ENCODE results near the gene ECE1.

Gene ECE1

GRCh38 chr1:21262293-21263051 is 27.8 kb downstream of the ECE1 start:
- Mint-ChIP-seq H3K9me3 (no peaks in the 10 kb centered on the region), H3K27me3 (no peaks in the 10 kb centered on the region), H3K27ac (peak overlapping the region; percentile 95 to 99), H3K4me3 (peak overlapping the region; percentile 63 to 73), H3K4me1 (peaks cover 64% of the 10 kb centered on the region)
- ATAC-seq (no peak), DNase-seq (no peak)

- Mint-ChIP-seq H3K4me3 (peak overlapping the region; percentile 63 to 73), H3K4me1 (peaks cover 71% of the 10 kb centered on the region)
- ATAC-seq: peak; percentile 58
Measured at GRCh38 chr1:21261551-21262292, 28.5 kb downstream of the ECE1 start.

GRCh38 chr1:21260405-21261125 is 29.7 kb downstream of the ECE1 start:
- ATAC-seq: no peak
- Mint-ChIP-seq H3K4me3 (peak overlapping the region in 1 of 2 donors; percentile 63), H3K27ac (peak overlapping the region; percentile 95 to 99), H3K4me1 (peaks cover 83% of the 10 kb centered on the region), H3K27me3 (no peaks in the 10 kb centered on the region), H3K9me3 (no peaks in the 10 kb centered on the region)
- no peak for DNase-seq

More at GRCh38 chr1:21261551-21262292, 28.5 kb downstream of the ECE1 start:
- no peaks in the 10 kb centered on the region for H3K27me3 Mint-ChIP-seq
- H3K27ac Mint-ChIP-seq: peak overlapping the region; percentile 95 to 99
- no peaks in the 10 kb centered on the region for H3K9me3 Mint-ChIP-seq
- DNase-seq: peak; percentile 27 to 64

- H3K4me1 Mint-ChIP-seq: peaks cover 93% of the 10 kb centered on the region
- H3K27me3 Mint-ChIP-seq: no peaks in the 10 kb centered on the region
- H3K9me3 Mint-ChIP-seq: no peaks in the 10 kb centered on the region
- H3K27ac Mint-ChIP-seq: peak overlapping the region; percentile 47 to 84
- peak overlapping the region; percentile 0 to 77 for H3K4me3 Mint-ChIP-seq
- DNase-seq (no peak), ATAC-seq (no peak)
Measured at GRCh38 chr1:21259316-21260076, 30.8 kb downstream of the ECE1 start.

- ATAC-seq (peak; percentile 88), DNase-seq (peak; percentile 24 to 80)
- H3K4me3 Mint-ChIP-seq: peak overlapping the region; percentile 56 to 77
- peak overlapping the region; percentile 73 to 84 for H3K27ac Mint-ChIP-seq
- peaks cover 88% of the 10 kb centered on the region for H3K4me1 Mint-ChIP-seq
- no peaks in the 10 kb centered on the region for H3K9me3 Mint-ChIP-seq
- H3K27me3 Mint-ChIP-seq: no peaks in the 10 kb centered on the region
Measured at GRCh38 chr1:21258331-21259134, 31.7 kb downstream of the ECE1 start.

- peak overlapping the region in 1 of 2 donors; percentile 73 for H3K27ac Mint-ChIP-seq
- no peak for DNase-seq
- no peak for ATAC-seq
- H3K27me3 Mint-ChIP-seq: no peaks in the 10 kb centered on the region
- peaks cover 88% of the 10 kb centered on the region for H3K4me1 Mint-ChIP-seq
- no peaks in the 10 kb centered on the region for H3K9me3 Mint-ChIP-seq
- peak overlapping the region; percentile 56 to 77 for H3K4me3 Mint-ChIP-seq
Measured at GRCh38 chr1:21257431-21258135, 32.7 kb downstream of the ECE1 start.

GRCh38 chr1:21256776-21257175 is 33.5 kb downstream of the ECE1 start:
- no peaks in the 10 kb centered on the region for H3K27me3 Mint-ChIP-seq
- peak overlapping the region in 1 of 2 donors; percentile 58 for H3K27ac Mint-ChIP-seq

GRCh38 chr1:21255943-21256320 is 34.3 kb downstream of the ECE1 start:
- peaks cover 82% of the 10 kb centered on the region for H3K4me1 Mint-ChIP-seq
- DNase-seq (no peak), ATAC-seq (no peak)
- H3K4me3 Mint-ChIP-seq: no peak overlapping the region
- no peaks in the 10 kb centered on the region for H3K9me3 Mint-ChIP-seq
- peak overlapping the region in 1 of 2 donors; percentile 27 for H3K27ac Mint-ChIP-seq
- no peaks in the 10 kb centered on the region for H3K27me3 Mint-ChIP-seq

More at GRCh38 chr1:21256776-21257175, 33.5 kb downstream of the ECE1 start:
- DNase-seq: no peak
- Mint-ChIP-seq H3K4me1 (peaks cover 88% of the 10 kb centered on the region), H3K4me3 (no peak overlapping the region), H3K9me3 (no peaks in the 10 kb centered on the region)
- no peak for ATAC-seq

GRCh38 chr1:21255284-21255942 is 34.9 kb downstream of the ECE1 start:
- Mint-ChIP-seq H3K4me1 (peaks cover 77% of the 10 kb centered on the region), H3K27ac (no peak overlapping the region), H3K9me3 (no peaks in the 10 kb centered on the region), H3K4me3 (peak overlapping the region in 1 of 2 donors; percentile 22), H3K27me3 (no peaks in the 10 kb centered on the region)
- DNase-seq: peak; percentile 78 to 82
- peak; percentile 55 for ATAC-seq

- H3K27ac Mint-ChIP-seq: no peak overlapping the region
- no peak for ATAC-seq
- no peak for DNase-seq
- H3K4me3 Mint-ChIP-seq: no peak overlapping the region
- peaks cover 67% of the 10 kb centered on the region for H3K4me1 Mint-ChIP-seq
- no peaks in the 10 kb centered on the region for H3K9me3 Mint-ChIP-seq
- no peaks in the 10 kb centered on the region for H3K27me3 Mint-ChIP-seq
Measured at GRCh38 chr1:21254335-21254951, 35.8 kb downstream of the ECE1 start.

GRCh38 chr1:21251773-21252471 is 38.3 kb downstream of the ECE1 start:
- DNase-seq: no peak

GRCh38 chr1:21249940-21250493 is 40.2 kb downstream of the ECE1 start:
- DNase-seq: no peak
- peaks cover 23% of the 10 kb centered on the region for H3K4me1 Mint-ChIP-seq
- H3K27me3 Mint-ChIP-seq: no peaks in the 10 kb centered on the region
- H3K27ac Mint-ChIP-seq: no peak overlapping the region
- ATAC-seq: no peak
- H3K9me3 Mint-ChIP-seq: no peaks in the 10 kb centered on the region
- H3K4me3 Mint-ChIP-seq: no peak overlapping the region

More at GRCh38 chr1:21251773-21252471, 38.3 kb downstream of the ECE1 start:
- H3K27ac Mint-ChIP-seq: peak overlapping the region; percentile 29 to 52
- ATAC-seq: peak; percentile 44
- H3K9me3 Mint-ChIP-seq: no peaks in the 10 kb centered on the region
- no peak overlapping the region for H3K4me3 Mint-ChIP-seq
- no peaks in the 10 kb centered on the region for H3K27me3 Mint-ChIP-seq
- peaks cover 42% of the 10 kb centered on the region for H3K4me1 Mint-ChIP-seq

Data from stimulated activated naive CD8-positive, alpha-beta T cell treated with anti-CD3 and anti-CD28 coated beads, Interleukin-15, amount 100 ng/mL, for 72 hours (primary cell).